Activated naive CD4-positive, alpha-beta T cell treated with anti-CD3 and anti-CD28 coated beads, Interleukin-2, amount 10 ng/mL, durations not matched to agents 5 hours and 36 hours (primary cell): Measurements from ENCODE around the gene FOXJ1. TPM values are rescaled to one million over a fixed set of nuclear protein-coding genes. Genes with fewer than 3 reads are reported as not detected.

Source experiments
- microRNA-seq: library from miRNA; unstranded; fragments of <30 nt; microRNA quantifications from one replicate; pipeline ENCODE4 v1.2.0, GENCODE V29; 2022; ENCODE audit warnings: borderline microRNAs expressed, borderline replicate concordance
- total RNA-seq, 2 experiments: library from RNA; stranded (reverse); gene quantifications; one replicate each; pipeline ENCODE4 v1.2.3, GENCODE V29; 2021

Gene FOXJ1, protein sequence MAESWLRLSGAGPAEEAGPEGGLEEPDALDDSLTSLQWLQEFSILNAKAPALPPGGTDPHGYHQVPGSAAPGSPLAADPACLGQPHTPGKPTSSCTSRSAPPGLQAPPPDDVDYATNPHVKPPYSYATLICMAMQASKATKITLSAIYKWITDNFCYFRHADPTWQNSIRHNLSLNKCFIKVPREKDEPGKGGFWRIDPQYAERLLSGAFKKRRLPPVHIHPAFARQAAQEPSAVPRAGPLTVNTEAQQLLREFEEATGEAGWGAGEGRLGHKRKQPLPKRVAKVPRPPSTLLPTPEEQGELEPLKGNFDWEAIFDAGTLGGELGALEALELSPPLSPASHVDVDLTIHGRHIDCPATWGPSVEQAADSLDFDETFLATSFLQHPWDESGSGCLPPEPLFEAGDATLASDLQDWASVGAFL
- 1 to 10 TPM; 1.6 to 1.9 TPM for total RNA-seq

DNA sequence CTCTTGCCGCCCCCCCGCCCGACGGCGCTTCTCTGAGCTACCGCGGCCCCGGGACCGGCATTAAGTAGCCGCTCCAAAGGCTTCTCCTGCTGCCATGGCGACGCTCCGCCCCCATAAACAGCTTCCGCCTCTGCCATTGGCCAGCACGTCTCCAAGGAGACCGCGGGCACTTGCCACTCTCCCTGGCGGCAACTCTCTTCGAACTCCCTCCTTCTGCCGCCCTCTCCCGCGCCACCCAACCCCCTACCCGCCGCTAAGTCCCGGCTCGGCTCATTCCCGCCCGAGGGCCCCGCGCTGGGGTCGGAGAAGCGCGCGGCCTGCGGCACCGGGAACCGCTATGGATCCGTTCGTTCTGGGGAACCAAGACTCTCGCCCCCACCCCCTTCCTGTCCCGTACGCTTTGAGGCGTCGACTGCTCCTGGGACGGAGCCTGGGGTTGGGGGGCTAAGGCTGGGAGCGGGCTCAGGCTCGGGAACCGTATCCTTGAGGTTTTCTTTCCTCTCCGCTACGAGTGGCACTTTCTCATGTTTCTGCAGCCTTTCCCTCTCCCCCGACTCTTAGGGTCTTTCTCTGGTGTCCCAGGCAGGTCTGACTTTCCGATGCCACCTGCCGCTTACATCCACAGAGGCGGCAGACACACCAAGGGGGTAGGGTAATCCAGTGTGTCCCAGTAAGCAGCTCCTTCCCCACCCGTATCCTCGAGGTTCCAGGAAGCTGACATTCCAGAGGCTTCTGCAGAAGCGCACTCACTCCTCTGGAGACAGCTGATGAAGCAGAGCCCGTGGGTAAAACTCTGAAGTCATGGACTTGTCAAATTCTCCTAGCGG is at the start of gene FOXJ1:
FOXJ1 (minus strand) TSS at position 34 of the 827 bp plus-strand sequence. CDS start 850 bp downstream, outside the sequence.

GRCh38 chr17:76103274-76104139 is 37.5 kb downstream of the FOXJ1 start, which contains the start of gene EXOC7:
TSS of gene EXOC7 (minus strand) at chr17:76103787. CDS start at chr17:76103692, 95 bp downstream.

Small RNAs within 50 kb of the gene (microRNA-seq; reads per million reads assigned to microRNA genes)
- gene MIR6868: not detected

Other genes with a start within 250 kb of the FOXJ1 start
- 10 to 100 TPM; 29.1 to 30.9 TPM for gene TRIM65, start 244.3 kb downstream of the FOXJ1 start, total RNA-seq
- 10 to 100 TPM; 86.9 to 87.8 TPM for gene MRPL38, start 236.4 kb downstream of the FOXJ1 start, total RNA-seq
- gene FBF1, start 200.2 kb downstream of the FOXJ1 start, total RNA-seq: 10 to 100 TPM; 15.9 to 20.2 TPM
- 10 to 100 TPM; 23.8 to 26.4 TPM for gene ACOX1, start 162.1 kb downstream of the FOXJ1 start, total RNA-seq
- gene TEN1, start 162.0 kb downstream of the FOXJ1 start, total RNA-seq: 10 to 100 TPM; 18.1 to 20.2 TPM
- 1 to 10 TPM; 5.5 to 6.9 TPM for gene CDK3, start 140.4 kb downstream of the FOXJ1 start, total RNA-seq
- under 1 TPM; 0.14 to 0.18 TPM for gene EVPL, start 113.9 kb downstream of the FOXJ1 start, total RNA-seq
- gene SRP68, start 68.7 kb downstream of the FOXJ1 start, total RNA-seq: 10 to 100 TPM; 80.3 to 83.5 TPM
- under 1 TPM in 1 of 2 experiments, not detected in 1; 0.15 TPM for gene GALR2, start 66.5 kb downstream of the FOXJ1 start, total RNA-seq
- gene ZACN, start 62.1 kb downstream of the FOXJ1 start, total RNA-seq: under 1 TPM; 0.14 to 0.15 TPM
- 100 to 1,000 TPM; 131 TPM for gene EXOC7, start 37.5 kb downstream of the FOXJ1 start, total RNA-seq
- 100 to 1,000 TPM; 117 to 127 TPM for gene RNF157, start 99.2 kb upstream of the FOXJ1 start, total RNA-seq
- gene UBALD2, start 124.1 kb upstream of the FOXJ1 start, total RNA-seq: 100 to 1,000 TPM; 447 to 450 TPM
- gene QRICH2, start 167.0 kb upstream of the FOXJ1 start, total RNA-seq: 1 to 10 TPM; 2.2 to 2.3 TPM
- gene PRPSAP1, start 212.7 kb upstream of the FOXJ1 start, total RNA-seq: 10 to 100 TPM; 56.7 to 63.3 TPM
- 1 to 10 TPM; 1.8 TPM for gene SPHK1, start 243.4 kb upstream of the FOXJ1 start, total RNA-seq